A549 (cell line): Measurements from ENCODE around the gene ASTN1. TPM values are rescaled to one million over a fixed set of nuclear protein-coding genes. Genes with fewer than 3 reads are reported as not detected.

Experiments
- ATAC-seq, 2 experiments: fragments of 200-7000 bp in 1 of 2; fragments of >200 bp in 1 of 2; cut with Nextera tagmentation in 1 of 2; cut with Tn5 transposase in 1 of 2; 3 replicates each; pipeline versions ENCODE4 v1.8.0 to v1.9.1; 2018 to 2020; ENCODE audit warnings: mild to moderate bottlenecking in 1 of 2, moderate library complexity in 1 of 2
- CTCF ChIA-PET: fragments of 300-600 bp; sonication (Branson Sonifier 250); formaldehyde crosslinking; extraction: SDS; loops from one replicate; lab custom pipeline; 2021; ENCODE audit warnings: antibody characterized with exemption, inconsistent platforms; lab: Yijun Ruan, JAX
- POLR2A ChIA-PET: fragments of 350-600 bp; formaldehyde crosslinking; extraction: SDS; loops from one replicate; lab custom pipeline; 2021; ENCODE audit warnings: antibody characterized with exemption, inconsistent platforms; lab: Yijun Ruan, JAX
- DNase-seq, 2 experiments: peaks; one replicate each; pipeline versions ENCODE4 v3.0.0 to v3.0.0-alpha.2; 2011 to 2016; ENCODE audit warnings: low read depth in 1 of 2, low spot score in 1 of 2
- FAIRE-seq: peaks from 2 replicates; lab custom pipeline; 2011; peaks lifted over from hg19 to GRCh38; lab: Jason Lieb, UNC
- H3K27ac ChIP-seq, 2 experiments: fragments of >200 bp; sonication (Bioruptor Twin); formaldehyde crosslinking; 3 replicates each; pipeline ENCODE4 v1.5.1; 2016 to 2017
- H3K4me1 ChIP-seq: fragments of >200 bp; sonication (Bioruptor Twin); formaldehyde crosslinking; 3 replicates; pipeline ENCODE4 v1.6.1; 2016
- H3K4me2 ChIP-seq: fragments of >200 bp; sonication (Bioruptor Twin); formaldehyde crosslinking; 3 replicates; pipeline ENCODE4 v1.6.1; 2016
- H3K4me3 ChIP-seq: fragments of >200 bp; sonication (Bioruptor Twin); formaldehyde crosslinking; 3 replicates; pipeline ENCODE4 v1.5.1; 2016
- H3K9me3 ChIP-seq: fragments of >200 bp; sonication (Bioruptor Twin); formaldehyde crosslinking; 3 replicates; pipeline ENCODE4 v1.6.1; 2016
- EHF ChIP-seq: fragments of 250-450 bp; sonication (Bioruptor Pico); IDR thresholded peaks from 2 replicates; pipeline ENCODE4 v1.5.0; 2020; ENCODE audit warnings: mild to moderate bottlenecking
- FOSB ChIP-seq: fragments of 250-450 bp; sonication (Bioruptor Pico); IDR thresholded peaks from 2 replicates; pipeline ENCODE4 v1.5.0; 2020; ENCODE audit warnings: mild to moderate bottlenecking, moderate library complexity
- FOXS1 ChIP-seq: fragments of 250-450 bp; sonication (Bioruptor Pico); IDR thresholded peaks from 2 replicates; pipeline ENCODE4 v1.5.0; 2020; ENCODE audit warnings: mild to moderate bottlenecking, moderate library complexity
- HDAC2 ChIP-seq: fragments of 200-600 bp; sonication (generic); IDR thresholded peaks from 2 replicates; pipeline ENCODE4 v1.6.1; 2016
- HEYL ChIP-seq: fragments of 250-450 bp; sonication (Bioruptor Pico); IDR thresholded peaks from 2 replicates; pipeline ENCODE4 v1.8.0; 2021; ENCODE audit warnings: mild to moderate bottlenecking, moderate library complexity
- NFE2L2 ChIP-seq: fragments of 150-350 bp; conservative IDR thresholded peaks from 2 replicates; pipeline ENCODE4 v1.6.1; 2014; ENCODE audit warnings: low read length
- NR3C1 ChIP-seq: fragments of >200 bp; sonication (Bioruptor Twin); formaldehyde crosslinking; IDR thresholded peaks from 3 replicates; pipeline ENCODE4 v1.6.1; 2017
- PHF8 ChIP-seq: fragments of 200-600 bp; sonication (generic); IDR thresholded peaks from 2 replicates; pipeline ENCODE4 v1.6.1; 2016; ENCODE audit warnings: low read depth, mild to moderate bottlenecking, antibody characterized with exemption, moderate library complexity, borderline replicate concordance
- TP53 ChIP-seq: fragments of 250-450 bp; sonication (Bioruptor Pico); IDR thresholded peaks from 2 replicates; pipeline ENCODE4 v1.5.0; 2021; ENCODE audit warnings: mild to moderate bottlenecking, moderate library complexity
- ZC3H11A ChIP-seq: fragments of 450-650 bp; IDR thresholded peaks from 2 replicates; pipeline ENCODE4 v1.6.1; 2014; ENCODE audit warnings: antibody characterized with exemption, mild to moderate bottlenecking
- ZFP36 ChIP-seq: fragments of 450-650 bp; IDR thresholded peaks from 2 replicates; pipeline ENCODE4 v1.6.1; 2014; ENCODE audit warnings: borderline replicate concordance; ENCODE audit not compliant: partially characterized antibody
- ZSCAN20 ChIP-seq: fragments of 250-450 bp; sonication (Bioruptor Pico); IDR thresholded peaks from 2 replicates; pipeline ENCODE4 v1.8.0; 2022; ENCODE audit warnings: mild to moderate bottlenecking, moderate library complexity
- WGBS: methylation state at CpG from one replicate; pipeline ENCODE4 v1.1.6; 2017; ENCODE audit errors: missing lambda C conversion rate; 5-methylcytosine and 5-hydroxymethylcytosine counted together
- polyA plus RNA-seq, 4 experiments: library from polyadenylated mRNA; depleted of rRNA in 3 of 4; stranded (reverse); fragments of >200 nt; fragmentation: RNase III in 1 of 4; extraction: RNeasy Plus Mini Kit Qiagen cat#74134 plus additional on column Dnase treatment in 1 of 4; gene quantifications; 2 replicates in 3 of 4; 3 replicates in 1 of 4; pipeline ENCODE4 v1.2.3, GENCODE V29; 2011 to 2017
- TF ChIP-seq, protein P1 (sequence below): fragments of 150-350 bp; IDR thresholded peaks from 2 replicates; pipeline ENCODE4 v1.6.1; 2014; ENCODE audit warnings: low read depth, mild to moderate bottlenecking, low read length
- TF ChIP-seq, protein P2 (sequence below): fragments of >200 bp; sonication (Bioruptor Twin); formaldehyde crosslinking; IDR thresholded peaks from 3 replicates; pipeline ENCODE4 v1.5.1; 2016
- TF ChIP-seq, protein P3 (sequence below): fragments of 250-450 bp; sonication (Bioruptor Pico); IDR thresholded peaks from 2 replicates; pipeline ENCODE4 v1.5.0; 2020; ENCODE audit warnings: low read depth, mild to moderate bottlenecking, moderate library complexity
- TF ChIP-seq, protein P4 (sequence below): IDR thresholded peaks from 2 replicates; pipeline ENCODE4 v1.6.1; 2012

Gene ASTN1
- polyA plus RNA-seq, 2 of the 4 experiments (the other 2 are of a cell fraction): not detected

DNA sequence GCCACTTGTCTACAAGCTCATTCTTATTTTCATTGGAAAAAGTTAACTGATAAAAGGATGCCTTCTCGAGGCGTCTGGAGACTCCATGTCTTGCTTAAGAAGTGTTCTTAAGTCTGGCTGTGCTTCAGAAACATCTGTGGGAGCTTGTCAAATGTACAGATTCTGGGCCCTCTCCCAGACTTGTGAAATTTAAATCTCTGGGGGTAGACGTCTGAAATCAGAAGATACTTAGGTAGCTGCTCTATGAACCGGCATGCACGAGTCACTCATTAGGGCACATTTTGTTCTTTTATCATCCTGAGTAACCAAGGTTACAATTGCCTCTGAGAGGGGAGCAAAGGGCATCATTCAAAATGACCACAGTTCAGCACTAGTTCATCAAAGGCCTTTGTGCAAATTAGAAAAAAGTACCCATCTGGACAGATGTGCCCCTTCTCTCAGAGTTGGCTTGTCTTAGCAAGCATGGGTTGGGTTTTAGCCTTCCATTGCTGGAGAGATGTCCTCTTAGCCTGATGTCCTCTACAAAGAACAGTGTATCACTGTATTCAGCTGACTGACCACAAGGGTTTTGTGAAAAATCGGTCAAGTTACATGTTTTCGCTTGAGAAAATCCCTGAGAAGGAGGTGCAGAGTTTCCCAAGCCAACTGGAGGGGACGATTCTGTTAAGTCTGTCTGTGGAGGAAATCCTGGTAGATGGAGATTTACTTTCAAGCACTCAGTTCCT is 156.9 kb downstream of the ASTN1 start (continued):
- TF ChIP-seq, protein P1, sequence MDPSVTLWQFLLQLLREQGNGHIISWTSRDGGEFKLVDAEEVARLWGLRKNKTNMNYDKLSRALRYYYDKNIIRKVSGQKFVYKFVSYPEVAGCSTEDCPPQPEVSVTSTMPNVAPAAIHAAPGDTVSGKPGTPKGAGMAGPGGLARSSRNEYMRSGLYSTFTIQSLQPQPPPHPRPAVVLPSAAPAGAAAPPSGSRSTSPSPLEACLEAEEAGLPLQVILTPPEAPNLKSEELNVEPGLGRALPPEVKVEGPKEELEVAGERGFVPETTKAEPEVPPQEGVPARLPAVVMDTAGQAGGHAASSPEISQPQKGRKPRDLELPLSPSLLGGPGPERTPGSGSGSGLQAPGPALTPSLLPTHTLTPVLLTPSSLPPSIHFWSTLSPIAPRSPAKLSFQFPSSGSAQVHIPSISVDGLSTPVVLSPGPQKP: no peak
- TF ChIP-seq ZFP36: no peak
- TF ChIP-seq FOXS1 (CRISPR knock-in tag): no peak

DNA sequence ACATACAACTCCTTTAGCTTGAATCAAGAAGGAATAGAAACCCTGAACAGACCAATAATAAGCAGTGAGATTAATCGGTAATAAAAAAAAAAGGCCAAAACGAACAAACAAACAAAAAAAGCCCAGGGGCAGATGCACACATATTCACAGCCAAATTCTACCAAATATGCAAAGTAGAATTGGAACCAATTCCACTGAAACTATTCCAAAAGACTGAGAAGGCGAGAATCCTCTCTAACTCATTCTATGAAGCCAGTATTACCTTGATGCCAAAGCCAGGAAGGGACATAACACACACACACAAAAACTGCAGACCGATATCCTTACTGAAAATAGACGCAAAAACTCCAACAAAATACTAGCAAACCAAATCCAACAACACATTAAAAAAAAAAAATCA is 161.6 kb downstream of the ASTN1 start:
- TF ChIP-seq TP53 (no peak), ZC3H11A (no peak), HDAC2 (no peak)
- TF ChIP-seq, all 56 proteins: peak for 0
- no peak overlapping the region for H3K27ac ChIP-seq
- CTCF ChIA-PET: no interaction called here
- WGBS: 16% methylated on average over 5 of the region's 5 CpGs
- POLR2A ChIA-PET: no interaction called here
- no peaks in the 10 kb centered on the region for H3K4me1 ChIP-seq
- H3K9me3 ChIP-seq: no peaks in the 10 kb centered on the region
- ATAC-seq (no peak), FAIRE-seq (no peak), DNase-seq (no peak)
- H3K4me2 ChIP-seq: no peak overlapping the region
- H3K4me3 ChIP-seq: no peak overlapping the region

DNA sequence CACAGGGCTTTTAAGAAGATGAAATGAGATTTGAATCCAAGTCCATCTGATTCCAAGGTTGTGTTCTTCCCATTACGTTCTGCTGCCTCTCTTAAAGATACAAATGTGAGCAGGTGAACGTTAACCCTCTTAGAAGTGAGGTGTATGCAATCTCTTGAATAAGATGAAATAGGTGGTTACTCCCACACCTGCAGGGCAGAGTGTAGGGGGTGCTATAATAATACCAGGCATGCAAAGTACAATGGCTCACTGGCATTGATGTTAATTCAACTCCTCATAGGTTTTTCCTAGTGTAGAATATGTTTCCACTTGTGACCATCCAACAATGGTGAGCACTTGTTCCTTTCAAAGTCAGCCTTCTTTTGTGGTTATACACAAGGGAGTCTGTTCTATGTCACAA is 163.0 kb downstream of the ASTN1 start:
- 0% methylated on average over 2 of the region's 2 CpGs for WGBS
- H3K27ac ChIP-seq: no peak overlapping the region
- H3K4me3 ChIP-seq: no peak overlapping the region
- DNase-seq: no peak
- CTCF ChIA-PET: no interaction called here
- H3K9me3 ChIP-seq: no peaks in the 10 kb centered on the region
- no peak for ATAC-seq
- no peaks in the 10 kb centered on the region for H3K4me1 ChIP-seq
- POLR2A ChIA-PET: no interaction called here
- FAIRE-seq: no peak
- no peak overlapping the region for H3K4me2 ChIP-seq
- TF ChIP-seq NR3C1 (no peak), HEYL (CRISPR knock-in tag) (no peak), ZSCAN20 (CRISPR knock-in tag) (no peak), FOSB (CRISPR knock-in tag) (no peak), ZFP36 (no peak), PHF8 (no peak), EHF (CRISPR knock-in tag) (no peak), NFE2L2 (no peak)
- TF ChIP-seq, protein P2, sequence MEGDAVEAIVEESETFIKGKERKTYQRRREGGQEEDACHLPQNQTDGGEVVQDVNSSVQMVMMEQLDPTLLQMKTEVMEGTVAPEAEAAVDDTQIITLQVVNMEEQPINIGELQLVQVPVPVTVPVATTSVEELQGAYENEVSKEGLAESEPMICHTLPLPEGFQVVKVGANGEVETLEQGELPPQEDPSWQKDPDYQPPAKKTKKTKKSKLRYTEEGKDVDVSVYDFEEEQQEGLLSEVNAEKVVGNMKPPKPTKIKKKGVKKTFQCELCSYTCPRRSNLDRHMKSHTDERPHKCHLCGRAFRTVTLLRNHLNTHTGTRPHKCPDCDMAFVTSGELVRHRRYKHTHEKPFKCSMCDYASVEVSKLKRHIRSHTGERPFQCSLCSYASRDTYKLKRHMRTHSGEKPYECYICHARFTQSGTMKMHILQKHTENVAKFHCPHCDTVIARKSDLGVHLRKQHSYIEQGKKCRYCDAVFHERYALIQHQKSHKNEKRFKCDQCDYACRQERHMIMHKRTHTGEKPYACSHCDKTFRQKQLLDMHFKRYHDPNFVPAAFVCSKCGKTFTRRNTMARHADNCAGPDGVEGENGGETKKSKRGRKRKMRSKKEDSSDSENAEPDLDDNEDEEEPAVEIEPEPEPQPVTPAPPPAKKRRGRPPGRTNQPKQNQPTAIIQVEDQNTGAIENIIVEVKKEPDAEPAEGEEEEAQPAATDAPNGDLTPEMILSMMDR: no peak
- TF ChIP-seq, protein P3, sequence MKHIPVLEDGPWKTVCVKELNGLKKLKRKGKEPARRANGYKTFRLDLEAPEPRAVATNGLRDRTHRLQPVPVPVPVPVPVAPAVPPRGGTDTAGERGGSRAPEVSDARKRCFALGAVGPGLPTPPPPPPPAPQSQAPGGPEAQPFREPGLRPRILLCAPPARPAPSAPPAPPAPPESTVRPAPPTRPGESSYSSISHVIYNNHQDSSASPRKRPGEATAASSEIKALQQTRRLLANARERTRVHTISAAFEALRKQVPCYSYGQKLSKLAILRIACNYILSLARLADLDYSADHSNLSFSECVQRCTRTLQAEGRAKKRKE: no peak
- TF ChIP-seq, protein P4, sequence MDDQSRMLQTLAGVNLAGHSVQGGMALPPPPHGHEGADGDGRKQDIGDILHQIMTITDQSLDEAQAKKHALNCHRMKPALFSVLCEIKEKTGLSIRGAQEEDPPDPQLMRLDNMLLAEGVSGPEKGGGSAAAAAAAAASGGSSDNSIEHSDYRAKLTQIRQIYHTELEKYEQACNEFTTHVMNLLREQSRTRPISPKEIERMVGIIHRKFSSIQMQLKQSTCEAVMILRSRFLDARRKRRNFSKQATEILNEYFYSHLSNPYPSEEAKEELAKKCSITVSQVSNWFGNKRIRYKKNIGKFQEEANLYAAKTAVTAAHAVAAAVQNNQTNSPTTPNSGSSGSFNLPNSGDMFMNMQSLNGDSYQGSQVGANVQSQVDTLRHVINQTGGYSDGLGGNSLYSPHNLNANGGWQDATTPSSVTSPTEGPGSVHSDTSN: no peak
- TF ChIP-seq, all 56 proteins: peak for 0
